Measurements from ENCODE around the gene GPR108.

DNA sequence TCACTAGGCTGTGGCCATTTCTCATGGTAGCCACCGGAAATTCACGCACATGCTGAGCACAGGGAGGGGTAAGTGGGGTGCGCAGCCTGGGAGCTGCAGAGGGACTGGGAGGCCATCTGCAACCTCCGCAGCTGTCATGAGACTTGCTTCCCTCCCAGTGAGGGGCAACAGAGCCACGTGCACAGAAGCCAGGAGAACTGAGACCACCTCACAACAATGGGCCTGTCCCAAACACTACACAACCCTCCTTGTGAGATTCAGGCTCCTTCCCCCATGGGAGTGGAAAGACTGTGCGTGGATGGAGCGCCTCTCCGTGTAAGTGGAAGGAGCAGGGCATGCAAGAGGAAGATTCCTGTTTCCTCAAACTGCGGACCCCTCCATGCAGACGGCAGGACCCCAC lies 25.8 kb downstream of the GPR108 start:
- TF ChIP-seq, protein P1, sequence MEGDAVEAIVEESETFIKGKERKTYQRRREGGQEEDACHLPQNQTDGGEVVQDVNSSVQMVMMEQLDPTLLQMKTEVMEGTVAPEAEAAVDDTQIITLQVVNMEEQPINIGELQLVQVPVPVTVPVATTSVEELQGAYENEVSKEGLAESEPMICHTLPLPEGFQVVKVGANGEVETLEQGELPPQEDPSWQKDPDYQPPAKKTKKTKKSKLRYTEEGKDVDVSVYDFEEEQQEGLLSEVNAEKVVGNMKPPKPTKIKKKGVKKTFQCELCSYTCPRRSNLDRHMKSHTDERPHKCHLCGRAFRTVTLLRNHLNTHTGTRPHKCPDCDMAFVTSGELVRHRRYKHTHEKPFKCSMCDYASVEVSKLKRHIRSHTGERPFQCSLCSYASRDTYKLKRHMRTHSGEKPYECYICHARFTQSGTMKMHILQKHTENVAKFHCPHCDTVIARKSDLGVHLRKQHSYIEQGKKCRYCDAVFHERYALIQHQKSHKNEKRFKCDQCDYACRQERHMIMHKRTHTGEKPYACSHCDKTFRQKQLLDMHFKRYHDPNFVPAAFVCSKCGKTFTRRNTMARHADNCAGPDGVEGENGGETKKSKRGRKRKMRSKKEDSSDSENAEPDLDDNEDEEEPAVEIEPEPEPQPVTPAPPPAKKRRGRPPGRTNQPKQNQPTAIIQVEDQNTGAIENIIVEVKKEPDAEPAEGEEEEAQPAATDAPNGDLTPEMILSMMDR (IDR thresholded peaks at IDR 0.05) = no peak
- TF ChIP-seq SIN3A (IDR thresholded peaks at IDR 0.05; ENCODE audit: borderline replicate concordance, insufficient read depth, low read depth, low read length) (no peak), REST (IDR thresholded peaks at IDR 0.05; ENCODE audit: insufficient read depth in 1 of 2, low read depth in 2 of 2, low read length in 1 of 2) (no peak), TCF7L2 (IDR thresholded peaks at IDR 0.05; ENCODE audit: low read depth, low read length) (no peak), POLR2AphosphoS5 (IDR thresholded peaks at IDR 0.05; ENCODE audit: low read depth, low read length) (no peak)
